Measurements from ENCODE around the gene ZNF223. TPM values are rescaled to one million over a fixed set of nuclear protein-coding genes. Genes with fewer than 3 reads are reported as not detected.

ZNF223 gene
- total RNA-seq, 1 donor from 2014 or later = 11.8 TPM

- peak; percentile 97 for DNase-seq (ENCODE audit: low spot score)
These were observed 20.1 kb downstream of the ZNF223 start, which contains the start of gene ZNF284 for GRCh38 chr19:44071824-44072542. Gene ZNF284, plus strand, starts transcription at chr19:44072159. Its CDS starts 4,231 bp downstream, at chr19:44076390.

GRCh38 chr19:44072543-44073401 lies 20.9 kb downstream of the ZNF223 start:
- peak; percentile 8 for DNase-seq (ENCODE audit: low spot score)

DNA sequence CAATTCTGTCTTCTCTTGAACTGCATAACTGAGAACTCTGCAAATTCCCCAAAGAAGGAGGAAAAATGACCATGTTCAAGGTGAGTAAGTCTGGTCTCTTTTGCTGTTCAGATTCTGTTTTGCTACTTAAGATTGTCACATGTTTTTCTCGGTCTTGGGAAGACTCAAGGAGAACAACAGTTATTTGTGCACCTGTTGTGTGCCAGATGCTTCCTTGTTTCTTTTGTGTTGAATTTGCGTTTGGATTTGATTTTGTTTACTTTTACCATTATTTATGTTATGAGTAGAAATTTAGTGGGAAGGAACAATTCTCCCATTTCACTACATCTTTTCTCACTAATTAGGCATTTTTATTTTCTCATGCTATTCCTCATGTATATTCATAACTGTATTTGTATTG lies 24.5 kb downstream of the ZNF223 start:
- no peak for DNase-seq (ENCODE audit: low spot score)

- DNase-seq (ENCODE audit: low spot score) = no peak
These were observed 40.3 kb downstream of the ZNF223 start for GRCh38 chr19:44092108-44092507.

GRCh38 chr19:44093931-44094765 lies 42.3 kb downstream of the ZNF223 start, which contains the start of gene ZNF224:
Gene ZNF224, plus strand, starts transcription at chr19:44094361. Its CDS starts 3,513 bp downstream, at chr19:44097874.
- peak; percentile 98 for DNase-seq (ENCODE audit: low spot score)

DNA sequence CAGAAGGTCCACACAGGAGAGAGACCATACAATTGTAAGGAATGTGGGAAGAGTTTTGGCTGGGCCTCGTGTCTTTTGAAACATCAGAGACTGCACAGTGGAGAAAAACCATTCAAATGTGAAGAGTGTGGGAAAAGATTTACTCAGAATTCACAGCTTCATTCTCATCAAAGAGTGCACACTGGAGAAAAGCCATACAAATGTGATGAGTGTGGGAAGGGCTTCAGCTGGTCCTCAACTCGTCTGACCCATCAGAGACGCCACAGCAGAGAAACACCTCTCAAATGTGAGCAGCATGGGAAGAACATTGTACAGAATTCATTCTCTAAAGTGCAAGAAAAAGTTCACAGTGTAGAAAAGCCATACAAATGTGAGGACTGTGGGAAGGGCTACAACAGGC lies 55.9 kb downstream of the ZNF223 start:
- DNase-seq (ENCODE audit: low spot score) = no peak

- no peak for DNase-seq (ENCODE audit: low spot score)
These were observed 57.6 kb downstream of the ZNF223 start for GRCh38 chr19:44109458-44109857.

DNA sequence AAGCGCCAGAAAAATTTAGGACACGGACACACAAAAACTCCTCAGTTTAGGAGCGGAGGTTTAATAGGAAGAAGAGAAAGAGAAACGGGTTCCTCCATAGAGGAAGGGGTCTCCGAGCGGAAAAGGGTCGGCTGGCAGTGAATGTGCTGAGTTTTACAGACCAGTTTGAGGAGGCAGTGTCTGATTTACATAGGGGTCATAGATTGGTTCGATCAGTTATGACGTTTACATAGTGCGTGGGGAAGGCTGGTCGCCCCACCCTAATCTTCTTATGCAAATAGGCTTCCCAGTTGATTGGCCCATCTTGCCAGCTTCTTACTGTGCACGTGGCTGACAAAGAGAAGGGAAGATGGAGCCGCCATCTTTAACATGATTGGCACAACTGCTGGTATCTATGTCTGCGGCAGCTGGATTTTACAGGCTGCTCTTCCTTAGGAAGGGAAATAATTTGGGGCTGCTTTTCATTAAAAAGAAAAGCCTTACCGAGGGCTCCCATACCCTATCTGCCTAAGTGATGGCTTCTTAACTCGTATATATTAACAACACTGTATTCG lies 60.2 kb downstream of the ZNF223 start:
- DNase-seq (ENCODE audit: low spot score) = peak; percentile 27

DNA sequence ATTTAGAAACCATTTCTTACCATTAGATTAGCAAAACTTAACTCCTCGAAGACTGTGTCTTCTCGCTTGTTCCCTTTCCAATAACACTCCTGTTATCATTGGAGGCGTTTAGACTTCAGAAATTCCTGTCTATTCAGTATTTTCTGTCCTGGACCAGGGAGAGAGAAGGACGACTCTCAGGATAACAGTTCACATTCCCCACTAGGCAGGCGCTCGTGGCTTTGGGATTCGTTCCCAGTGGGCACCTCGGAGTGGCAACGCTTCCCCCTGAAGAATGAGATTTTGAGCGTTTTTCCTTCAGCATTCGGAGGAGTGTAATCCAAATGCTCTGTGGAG lies 60.9 kb downstream of the ZNF223 start:
- DNase-seq (ENCODE audit: low spot score) = no peak

DNA sequence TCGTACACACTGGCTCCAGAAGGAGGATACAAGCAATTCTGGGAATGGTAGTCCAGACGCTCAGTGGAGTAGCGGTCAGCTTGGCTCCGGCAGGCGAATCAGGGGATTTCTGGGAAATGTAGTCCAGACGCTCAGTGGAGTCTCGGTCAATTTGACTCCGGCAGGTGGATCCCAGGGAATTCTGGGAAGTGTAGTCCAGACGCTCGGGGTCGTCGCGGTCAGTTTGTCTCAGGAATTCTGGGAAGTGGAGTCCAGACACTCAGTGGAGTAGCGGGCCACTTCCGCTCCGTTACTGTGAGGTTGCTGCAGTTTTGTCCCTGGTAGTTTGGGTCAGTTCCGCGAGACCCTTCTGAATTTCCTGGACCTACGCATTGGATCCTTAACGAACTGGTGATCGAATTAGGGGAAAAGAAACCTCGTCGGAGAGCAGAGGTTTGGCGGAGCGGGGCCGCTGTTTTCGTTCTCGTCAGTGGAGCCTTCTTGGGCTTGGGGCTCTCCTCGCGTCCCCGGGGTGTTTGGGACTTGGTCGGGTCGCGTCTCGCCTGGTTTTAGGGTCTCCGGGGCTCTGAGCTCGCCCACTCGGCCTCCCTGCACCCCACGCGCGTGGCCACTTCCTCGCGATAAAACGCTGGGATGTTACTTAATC lies 61.4 kb downstream of the ZNF223 start, which contains the start of gene ZNF225:
Gene ZNF225 (plus strand): TSS at position 262 of the 646 bp plus-strand sequence. CDS start 2,429 bp downstream, outside the sequence.
- DNase-seq (ENCODE audit: low spot score) = peak; percentile 100

DNA sequence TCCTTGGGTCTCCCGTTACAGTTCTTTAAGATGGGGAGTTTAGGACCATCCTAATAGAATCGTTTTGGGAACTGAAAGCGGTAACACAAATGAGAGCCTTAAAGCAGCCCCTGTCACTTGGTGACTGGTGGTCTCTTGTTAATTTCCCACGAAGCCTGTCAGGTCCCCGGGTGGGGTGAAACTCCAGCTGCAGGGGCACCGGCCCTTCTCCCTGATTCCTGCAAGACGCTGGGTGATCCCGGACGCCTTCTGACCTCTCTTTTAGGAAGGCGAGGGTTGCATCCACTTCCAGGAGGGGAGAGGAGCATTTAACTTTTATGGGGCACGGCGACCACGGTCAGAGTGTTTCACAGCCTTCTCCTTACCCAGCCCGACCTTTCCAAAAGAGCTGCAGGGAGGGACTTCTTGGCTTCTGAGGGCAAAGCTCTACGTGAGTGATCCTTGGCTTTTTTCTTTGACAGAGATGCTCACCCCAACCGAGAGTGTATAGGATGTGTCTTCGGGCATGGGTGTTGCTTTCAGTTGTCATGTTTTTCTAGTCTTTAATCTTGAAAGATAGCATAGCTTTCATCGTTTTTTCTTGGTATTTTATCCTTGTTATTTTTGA lies 62.1 kb downstream of the ZNF223 start:
- no peak for DNase-seq (ENCODE audit: low spot score)

Other genes starting within 250 kb of the ZNF223 start
- gene LYPD5, start 249.6 kb upstream of the ZNF223 start, total RNA-seq (ENCODE audit: insufficient read depth, low replicate concordance) = 3.1 TPM
- gene ZNF283, start 224.7 kb upstream of the ZNF223 start, total RNA-seq (ENCODE audit: insufficient read depth, low replicate concordance) = 28.6 TPM
- gene ZNF404, start 168.1 kb upstream of the ZNF223 start, total RNA-seq (ENCODE audit: insufficient read depth, low replicate concordance) = 12.5 TPM
- gene ZNF45, start 116.8 kb upstream of the ZNF223 start, total RNA-seq (ENCODE audit: insufficient read depth, low replicate concordance) = 14.9 TPM
- gene ZNF221, start 100.8 kb upstream of the ZNF223 start, total RNA-seq (ENCODE audit: insufficient read depth, low replicate concordance) = 15.9 TPM
- gene ZNF155, start 67.8 kb upstream of the ZNF223 start, total RNA-seq (ENCODE audit: insufficient read depth, low replicate concordance) = 7.5 TPM
- 11.3 TPM for gene ZNF230, start 49.1 kb upstream of the ZNF223 start, total RNA-seq (ENCODE audit: insufficient read depth, low replicate concordance)
- gene ZNF222, start 26.7 kb upstream of the ZNF223 start, total RNA-seq (ENCODE audit: insufficient read depth, low replicate concordance) = 0.96 TPM
- 4.1 TPM for gene ZNF284, start 20.1 kb downstream of the ZNF223 start, total RNA-seq (ENCODE audit: insufficient read depth, low replicate concordance)
- gene ZNF224, start 42.3 kb downstream of the ZNF223 start, total RNA-seq (ENCODE audit: insufficient read depth, low replicate concordance) = 40.4 TPM
- gene ZNF225, start 61.4 kb downstream of the ZNF223 start, total RNA-seq (ENCODE audit: insufficient read depth, low replicate concordance) = 5.5 TPM
- gene ZNF234, start 89.5 kb downstream of the ZNF223 start, total RNA-seq (ENCODE audit: insufficient read depth, low replicate concordance) = 21.9 TPM
- gene ZNF226, start 113.1 kb downstream of the ZNF223 start, total RNA-seq (ENCODE audit: insufficient read depth, low replicate concordance) = 24.1 TPM
- 21.7 TPM for gene ZNF227, start 160.5 kb downstream of the ZNF223 start, total RNA-seq (ENCODE audit: insufficient read depth, low replicate concordance)
- 9.9 TPM for gene ZNF233, start 207.8 kb downstream of the ZNF223 start, total RNA-seq (ENCODE audit: insufficient read depth, low replicate concordance)